HepG2 (cell line): ENCODE measurements around the gene UBE2O. TPM values are rescaled to one million over a fixed set of nuclear protein-coding genes. Genes with fewer than 3 reads are reported as not detected.

Experiments used
- AHR ChIP-seq: IDR thresholded peaks from 2 replicates; pipeline ENCODE4 v1.6.1; 2018; ENCODE audit warnings: missing genetic modification reagents, missing compliant biosample characterization
- ATF4 ChIP-seq, 2 experiments: fragments of 450-650 bp in 1 of 2; sonication (generic) in 1 of 2; formaldehyde crosslinking; IDR thresholded peaks; 2 replicates each; pipeline versions ENCODE4 v1.5.0 to v1.8.0; 2020 to 2022; ENCODE audit warnings: mild to moderate bottlenecking in 1 of 2, missing genetic modification reagents in 1 of 2
- BHLHE40 ChIP-seq: IDR thresholded peaks from 2 replicates; pipeline ENCODE4 v1.6.1; 2011; ENCODE audit warnings: low read length, improper control_type of control experiment
- CERS6 ChIP-seq: sonication (generic); formaldehyde crosslinking; IDR thresholded peaks from 2 replicates; pipeline ENCODE4 v1.5.0; 2020; ENCODE audit warnings: missing genetic modification reagents
- CREB1 ChIP-seq, 2 experiments: fragments of 450-650 bp in 1 of 2; IDR thresholded peaks; 2 replicates each; pipeline ENCODE4 v1.6.1; 2016 to 2017; ENCODE audit warnings: control low read depth in 1 of 2, mild to moderate bottlenecking in 1 of 2, missing compliant biosample characterization in 1 of 2, missing genetic modification characterization in 1 of 2
- CREBL2 ChIP-seq: sonication (generic); formaldehyde crosslinking; IDR thresholded peaks from 2 replicates; pipeline ENCODE4 v1.8.1; 2023; ENCODE audit warnings: missing genetic modification reagents, mild to moderate bottlenecking, borderline replicate concordance
- GABPB1 ChIP-seq: IDR thresholded peaks from 2 replicates; pipeline ENCODE4 v1.6.1; 2016; ENCODE audit warnings: mild to moderate bottlenecking, missing genetic modification reagents, moderate library complexity, missing compliant biosample characterization
- GATAD2A ChIP-seq: IDR thresholded peaks from 2 replicates; pipeline ENCODE4 v1.6.1; 2016
- NFE2L1 ChIP-seq: sonication (generic); formaldehyde crosslinking; IDR thresholded peaks from 2 replicates; pipeline ENCODE4 v1.4.0; 2020; ENCODE audit warnings: missing genetic modification reagents, mild to moderate bottlenecking, borderline replicate concordance
- PCBP2 ChIP-seq: fragments of 200-400 bp; formaldehyde crosslinking; optimal IDR thresholded peaks from 2 replicates; pipeline ENCODE3; 2018; ENCODE audit warnings: low read length, low read depth; ENCODE audit not compliant: poor library complexity, severe bottlenecking
- TEAD2 ChIP-seq: sonication (generic); formaldehyde crosslinking; IDR thresholded peaks from 2 replicates; pipeline ENCODE4 v1.9.0; 2021; ENCODE audit warnings: missing genetic modification reagents
- ZBTB20 ChIP-seq: sonication (generic); formaldehyde crosslinking; IDR thresholded peaks from 2 replicates; pipeline ENCODE4 v1.8.1; 2023; ENCODE audit warnings: missing genetic modification reagents, low read depth, mild to moderate bottlenecking, borderline replicate concordance
- ZNF260 ChIP-seq: sonication (generic); formaldehyde crosslinking; IDR thresholded peaks from 2 replicates; pipeline ENCODE4 v1.4.0; 2020; ENCODE audit warnings: missing genetic modification reagents, low read depth, mild to moderate bottlenecking, borderline replicate concordance
- ZNF33B ChIP-seq: sonication (generic); formaldehyde crosslinking; IDR thresholded peaks from 2 replicates; pipeline ENCODE4 v1.5.1; 2020; ENCODE audit warnings: mild to moderate bottlenecking, missing genetic modification reagents
- ZNF451 ChIP-seq: sonication (generic); formaldehyde crosslinking; IDR thresholded peaks from 2 replicates; pipeline ENCODE4 v1.5.0; 2020; ENCODE audit warnings: mild to moderate bottlenecking, missing genetic modification reagents
- ZNF501 ChIP-seq: sonication (generic); formaldehyde crosslinking; IDR thresholded peaks from 2 replicates; pipeline ENCODE4 v1.5.1; 2020; ENCODE audit warnings: mild to moderate bottlenecking, moderate library complexity, missing genetic modification reagents
- ZNF530 ChIP-seq: sonication (generic); formaldehyde crosslinking; IDR thresholded peaks from 2 replicates; pipeline ENCODE4 v1.5.0; 2020; ENCODE audit warnings: low read depth, mild to moderate bottlenecking, missing genetic modification reagents
- ZNF558 ChIP-seq: sonication (generic); formaldehyde crosslinking; IDR thresholded peaks from 2 replicates; pipeline ENCODE4 v1.9.0; 2022; ENCODE audit warnings: mild to moderate bottlenecking, missing genetic modification reagents, borderline replicate concordance
- ZNF598 ChIP-seq: sonication (generic); formaldehyde crosslinking; IDR thresholded peaks from 2 replicates; pipeline ENCODE4 v1.5.1; 2020; ENCODE audit warnings: mild to moderate bottlenecking, missing genetic modification reagents, borderline replicate concordance
- ZNF670 ChIP-seq: sonication (generic); formaldehyde crosslinking; IDR thresholded peaks from 2 replicates; pipeline ENCODE4 v1.8.0; 2022; ENCODE audit warnings: mild to moderate bottlenecking, missing genetic modification reagents, borderline replicate concordance
- ZNF678 ChIP-seq: sonication (generic); formaldehyde crosslinking; IDR thresholded peaks from 2 replicates; pipeline ENCODE4 v1.4.0; 2020; ENCODE audit warnings: mild to moderate bottlenecking, missing genetic modification reagents
- ZNF775 ChIP-seq: sonication (generic); formaldehyde crosslinking; IDR thresholded peaks from 2 replicates; pipeline ENCODE4 v1.4.0; 2020; ENCODE audit warnings: missing genetic modification reagents, mild to moderate bottlenecking, moderate library complexity, borderline replicate concordance
- ZNF784 ChIP-seq: sonication (generic); formaldehyde crosslinking; IDR thresholded peaks from 2 replicates; pipeline ENCODE4 v1.5.1; 2020; ENCODE audit warnings: missing genetic modification reagents, mild to moderate bottlenecking, borderline replicate concordance
- polyA plus RNA-seq, 8 experiments: library from polyadenylated mRNA; depleted of rRNA in 3 of 8; stranded (reverse) in 7 of 8; unstranded in 1 of 8; fragments of >200 nt; fragmentation: Illumina TruSeq in 4 of 8; extraction: Trizol in 4 of 8; gene quantifications; 2 replicates each; pipeline versions ENCODE4 v1.2.1 to v1.2.3, GENCODE V29; 2011 to 2016; ENCODE audit warnings: low read depth in 4 of 8, missing spikeins in 1 of 8, mixed read lengths in 1 of 8; ENCODE audit not compliant: insufficient read depth in 1 of 8
- total RNA-seq, 5 experiments: library from RNA; depleted of rRNA; stranded (reverse); fragments of >200 nt; fragmentation: Illumina TruSeq; extraction: Trizol; gene quantifications; 2 replicates each; pipeline ENCODE4 v1.2.3, GENCODE V29; 2016; ENCODE audit warnings: low read depth in 1 of 5
- TF ChIP-seq, protein P1 (sequence below): IDR thresholded peaks from 2 replicates; pipeline ENCODE4 v1.4.0; 2020; ENCODE audit warnings: mild to moderate bottlenecking, missing genetic modification reagents

The UBE2O gene
- total and polyA plus RNA-seq, 2 of the 13 experiments (the other 11 are each of a cell fraction or from before 2014, with no cell fraction given) = 21.5 to 23.5 TPM

DNA sequence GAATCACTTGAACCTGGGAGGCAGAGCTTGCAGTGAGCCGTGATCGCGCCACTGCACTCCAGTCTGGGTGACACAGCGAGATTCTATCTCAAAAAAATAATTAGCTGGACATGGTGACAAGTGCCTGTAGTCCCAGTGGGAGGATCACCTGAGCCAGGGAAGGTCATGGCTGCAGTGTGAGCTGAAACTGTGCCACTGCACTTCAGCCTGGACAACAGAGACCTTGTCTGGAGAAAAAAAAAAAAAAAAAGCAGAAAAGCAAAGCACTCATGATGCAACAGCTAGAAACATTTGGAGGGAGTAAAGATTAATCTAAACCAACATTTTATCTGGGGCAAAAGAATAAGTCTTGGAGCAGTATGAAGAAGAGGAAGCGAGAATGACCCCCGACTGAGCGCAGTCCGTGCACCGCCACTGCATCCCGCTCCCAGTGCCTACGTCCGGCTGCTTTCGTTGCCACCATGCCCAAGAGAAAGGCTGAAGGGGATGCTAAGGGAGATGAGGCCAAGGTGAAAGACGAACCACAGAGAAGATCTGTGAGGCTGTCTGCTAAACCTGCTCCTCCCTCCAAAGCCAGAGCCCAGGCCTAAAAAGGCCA is 107.5 kb downstream of the UBE2O start (continued):
- TF ChIP-seq CERS6 (CRISPR knock-in tag) (no peak), ZNF33B (CRISPR knock-in tag) (no peak), CREB1 (IDR thresholded peaks at IDR 0.05) (no peak), CREB1 (CRISPR knock-in tag; IDR thresholded peaks at IDR 0.05) (no peak), NFE2L1 (CRISPR knock-in tag) (no peak), AHR (CRISPR knock-in tag) (no peak; the same call in 1 of the 2 replicates), ZNF501 (no peak), ZNF598 (no peak), GABPB1 (CRISPR knock-in tag) (peak; percentile 34; the same call in 1 of the 2 replicates), ZNF451 (CRISPR knock-in tag) (no peak), CREBL2 (CRISPR knock-in tag) (no peak), ZNF530 (no peak), ATF4 (CRISPR knock-in tag; IDR thresholded peaks at IDR 0.05) (peak; percentile 49 to 99; a peak in 3 of 4 replicates), ZNF784 (no peak), GATAD2A (CRISPR knock-in tag) (peak; percentile 88), ZBTB20 (CRISPR knock-in tag) (no peak), PCBP2 (no peak), ZNF558 (no peak), ZNF670 (CRISPR knock-in tag) (no peak), ZNF260 (CRISPR knock-in tag) (no peak), BHLHE40 (no peak), TEAD2 (CRISPR knock-in tag) (no peak), ZNF678 (CRISPR knock-in tag) (no peak), ZNF775 (no peak)
- TF ChIP-seq, protein P1, sequence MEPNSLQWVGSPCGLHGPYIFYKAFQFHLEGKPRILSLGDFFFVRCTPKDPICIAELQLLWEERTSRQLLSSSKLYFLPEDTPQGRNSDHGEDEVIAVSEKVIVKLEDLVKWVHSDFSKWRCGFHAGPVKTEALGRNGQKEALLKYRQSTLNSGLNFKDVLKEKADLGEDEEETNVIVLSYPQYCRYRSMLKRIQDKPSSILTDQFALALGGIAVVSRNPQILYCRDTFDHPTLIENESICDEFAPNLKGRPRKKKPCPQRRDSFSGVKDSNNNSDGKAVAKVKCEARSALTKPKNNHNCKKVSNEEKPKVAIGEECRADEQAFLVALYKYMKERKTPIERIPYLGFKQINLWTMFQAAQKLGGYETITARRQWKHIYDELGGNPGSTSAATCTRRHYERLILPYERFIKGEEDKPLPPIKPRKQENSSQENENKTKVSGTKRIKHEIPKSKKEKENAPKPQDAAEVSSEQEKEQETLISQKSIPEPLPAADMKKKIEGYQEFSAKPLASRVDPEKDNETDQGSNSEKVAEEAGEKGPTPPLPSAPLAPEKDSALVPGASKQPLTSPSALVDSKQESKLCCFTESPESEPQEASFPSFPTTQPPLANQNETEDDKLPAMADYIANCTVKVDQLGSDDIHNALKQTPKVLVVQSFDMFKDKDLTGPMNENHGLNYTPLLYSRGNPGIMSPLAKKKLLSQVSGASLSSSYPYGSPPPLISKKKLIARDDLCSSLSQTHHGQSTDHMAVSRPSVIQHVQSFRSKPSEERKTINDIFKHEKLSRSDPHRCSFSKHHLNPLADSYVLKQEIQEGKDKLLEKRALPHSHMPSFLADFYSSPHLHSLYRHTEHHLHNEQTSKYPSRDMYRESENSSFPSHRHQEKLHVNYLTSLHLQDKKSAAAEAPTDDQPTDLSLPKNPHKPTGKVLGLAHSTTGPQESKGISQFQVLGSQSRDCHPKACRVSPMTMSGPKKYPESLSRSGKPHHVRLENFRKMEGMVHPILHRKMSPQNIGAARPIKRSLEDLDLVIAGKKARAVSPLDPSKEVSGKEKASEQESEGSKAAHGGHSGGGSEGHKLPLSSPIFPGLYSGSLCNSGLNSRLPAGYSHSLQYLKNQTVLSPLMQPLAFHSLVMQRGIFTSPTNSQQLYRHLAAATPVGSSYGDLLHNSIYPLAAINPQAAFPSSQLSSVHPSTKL (CRISPR knock-in tag) = peak; percentile 45
